HG03097 (cell line): ENCODE results near the gene CGRRF1.

Source experiments
- ATAC-seq: cut with Tn5 transposase; IDR thresholded peaks from one replicate; pipeline ENCODE4 v1.9.1; 2021; ENCODE audit not compliant: unreplicated experiment, low FRiP score

CGRRF1 gene

GRCh38 chr14:54489318-54489683, 20.4 kb upstream of the CGRRF1 start:
- no peak for ATAC-seq

DNA sequence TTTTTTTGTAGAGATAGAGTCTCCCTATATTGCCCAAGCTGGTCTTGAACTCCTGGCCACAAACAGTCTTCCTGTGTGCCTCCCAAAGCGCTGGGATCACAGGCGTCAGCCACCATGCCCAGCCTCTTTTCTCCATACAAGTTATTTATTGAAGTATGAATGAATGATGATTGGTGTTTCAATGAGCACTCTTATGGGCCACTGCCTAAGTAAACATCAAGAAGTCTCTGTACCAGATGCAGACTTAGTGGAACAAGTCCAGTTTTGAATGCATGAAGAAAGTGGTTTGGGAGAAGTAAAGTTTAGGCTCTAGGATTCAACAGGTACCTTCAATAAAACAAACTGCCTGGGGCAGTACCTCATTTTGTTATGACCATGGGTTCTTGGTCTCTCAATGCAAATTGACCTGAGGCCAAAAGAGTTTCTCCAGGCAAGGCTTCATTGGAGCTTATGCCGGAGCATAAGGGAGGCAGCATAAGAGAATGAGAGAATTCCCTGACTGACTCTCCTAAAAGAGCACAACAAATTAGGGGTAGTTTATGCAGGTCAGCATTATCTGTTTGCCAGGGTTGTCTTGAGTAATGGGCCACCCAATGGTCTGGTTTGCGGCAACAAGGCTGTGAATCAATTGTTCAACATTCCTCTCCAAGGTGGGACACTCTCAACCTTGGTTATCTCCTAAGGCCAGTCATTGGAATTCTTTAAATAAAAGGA, 19.8 kb upstream of the CGRRF1 start:
- ATAC-seq: no peak

GRCh38 chr14:54490445-54491175, 19.1 kb upstream of the CGRRF1 start:
- no peak for ATAC-seq

DNA sequence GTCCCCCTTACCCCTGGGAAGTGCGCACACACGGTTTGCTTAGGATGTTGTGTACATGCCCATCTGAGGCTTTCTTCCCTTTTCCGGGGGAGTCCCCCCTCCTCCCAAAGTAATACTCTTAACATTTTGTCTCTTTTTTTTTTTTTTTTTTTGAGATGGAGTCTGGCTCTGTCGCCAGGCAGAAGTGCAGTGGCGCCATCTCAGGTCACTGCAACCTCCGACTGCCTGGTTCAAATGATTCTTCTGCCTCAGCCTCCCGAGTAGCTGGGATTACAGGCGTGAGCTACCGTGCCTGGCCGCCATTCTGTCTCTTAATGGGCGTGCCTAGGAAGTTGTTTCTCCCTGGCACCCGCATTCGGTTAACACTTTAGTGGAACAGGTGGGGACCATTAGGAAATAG, 16.4 kb upstream of the CGRRF1 start:
- ATAC-seq: no peak

DNA sequence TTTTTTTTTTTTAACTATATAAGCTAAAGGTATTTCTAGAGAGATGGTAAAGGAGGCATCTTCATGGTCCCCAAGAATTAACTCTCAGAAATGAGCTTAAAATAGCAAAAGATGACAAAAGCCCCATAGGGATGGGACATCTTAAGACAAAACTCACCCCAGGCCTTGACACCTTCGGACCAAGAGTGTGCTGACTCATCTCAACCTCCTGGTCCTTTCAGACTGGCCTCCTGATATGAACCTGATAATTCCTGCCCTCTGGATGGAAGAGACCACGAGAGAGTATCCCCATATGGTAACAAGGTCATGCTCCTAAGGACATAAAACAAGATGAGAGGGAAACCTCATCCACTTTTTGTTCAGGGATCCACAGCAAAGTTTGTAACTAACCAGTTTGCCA, 12.5 kb upstream of the CGRRF1 start:
- no peak for ATAC-seq

DNA sequence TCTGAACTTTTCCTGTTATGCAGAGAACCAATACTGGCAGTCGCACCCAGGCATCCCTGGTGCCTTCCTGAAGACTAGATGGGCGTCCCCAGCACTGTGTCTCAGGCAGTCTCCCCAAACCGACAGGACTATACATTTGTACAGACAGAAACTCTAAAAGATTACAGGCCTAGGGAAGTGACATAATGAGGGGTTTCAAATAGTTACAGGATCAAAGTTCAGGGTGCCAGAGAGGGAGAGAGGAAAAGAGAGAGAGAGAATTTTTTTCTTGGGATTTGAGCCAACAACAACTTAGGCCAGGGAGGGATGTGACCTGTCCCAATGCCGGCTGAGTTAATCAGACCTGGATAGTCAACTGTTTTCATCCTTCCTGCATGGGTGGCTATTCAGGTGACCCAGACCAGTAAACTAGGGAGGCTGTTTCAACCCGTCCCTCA, 11.6 kb upstream of the CGRRF1 start:
- no peak for ATAC-seq

DNA sequence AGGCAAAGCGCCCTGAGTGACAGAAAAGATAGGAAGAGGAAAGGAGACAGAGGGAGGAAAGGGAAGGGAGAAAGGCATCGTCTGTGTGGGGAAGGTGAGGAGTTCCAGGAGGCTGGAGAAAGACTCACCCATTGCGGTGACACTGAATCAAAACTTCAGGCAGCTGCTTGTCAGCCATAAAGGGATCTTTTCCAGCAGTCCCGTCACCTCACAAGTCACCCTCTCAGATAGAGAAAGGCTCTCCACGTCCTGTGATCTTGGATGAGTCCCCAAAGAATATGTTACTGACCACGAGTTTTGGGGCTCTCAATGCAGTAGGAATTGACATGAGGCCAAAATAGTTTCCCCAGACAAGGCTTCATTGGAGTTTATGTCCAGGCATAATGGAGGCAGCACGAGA, 11.1 kb upstream of the CGRRF1 start:
- ATAC-seq: no peak

DNA sequence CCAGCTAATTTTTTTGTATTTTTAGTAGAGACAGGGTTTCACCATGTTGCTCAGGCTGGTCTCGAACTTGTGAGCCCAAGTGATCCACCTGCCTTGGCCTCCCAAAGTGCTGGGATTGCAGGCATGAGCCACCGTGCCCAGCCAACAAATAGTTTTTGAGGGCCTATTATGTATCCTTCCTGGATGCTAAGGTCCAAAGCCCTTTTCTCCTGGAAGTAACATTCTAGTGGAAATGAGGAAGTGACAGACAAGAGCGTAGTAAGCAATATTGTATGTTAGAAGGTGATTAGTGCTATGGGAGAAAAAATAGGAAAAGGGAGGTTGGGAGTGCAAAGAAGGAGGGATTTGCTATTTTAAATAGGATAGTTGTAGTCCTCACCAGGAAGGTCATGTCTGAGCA, 9.0 kb upstream of the CGRRF1 start:
- ATAC-seq: no peak

- no peak for ATAC-seq
Measured at GRCh38 chr14:54501480-54501879, 8.2 kb upstream of the CGRRF1 start.

- no peak for ATAC-seq
Measured at GRCh38 chr14:54502602-54503001, 7.1 kb upstream of the CGRRF1 start.

GRCh38 chr14:54503486-54503885, 6.2 kb upstream of the CGRRF1 start:
- no peak for ATAC-seq

DNA sequence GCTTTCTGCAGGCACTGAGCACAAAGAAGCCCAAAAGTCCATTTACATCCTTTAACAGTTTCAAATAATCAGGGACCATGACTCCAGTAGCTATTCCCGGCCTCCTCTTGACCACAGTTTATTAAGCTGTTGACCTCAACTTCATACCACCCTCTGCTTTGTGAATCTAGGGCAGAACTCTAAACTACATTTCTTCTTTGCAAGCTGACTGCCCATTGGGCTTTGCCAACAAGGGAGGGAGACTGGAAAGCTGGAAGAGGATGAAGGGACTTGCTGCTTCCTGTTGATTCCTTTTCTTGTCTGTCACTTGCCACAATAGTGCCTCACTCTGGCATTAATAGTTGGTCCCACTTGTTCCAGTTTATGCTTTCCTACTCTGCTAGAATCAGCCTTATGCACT, 2.7 kb downstream of the CGRRF1 start:
- ATAC-seq: no peak

DNA sequence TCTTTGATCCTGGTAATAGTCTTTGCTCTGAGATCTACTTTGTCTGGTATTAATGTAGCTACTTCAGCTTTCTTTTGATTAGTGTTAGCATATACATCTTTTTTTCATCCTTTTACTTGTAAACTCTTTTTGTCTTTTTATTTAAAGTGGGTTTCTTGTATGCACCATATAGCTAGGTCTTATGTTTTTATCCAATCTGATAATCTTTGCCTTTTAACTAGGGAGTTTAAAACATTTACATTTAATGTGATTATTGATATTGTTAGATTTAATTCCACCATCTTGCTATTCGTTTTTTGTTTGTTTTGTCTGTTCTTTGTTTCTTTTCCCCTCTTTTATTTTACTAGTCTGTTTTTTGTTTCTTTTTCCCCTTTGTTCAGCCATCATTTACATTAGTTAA, 6.0 kb downstream of the CGRRF1 start:
- no peak for ATAC-seq

GRCh38 chr14:54516709-54517108, 7.0 kb downstream of the CGRRF1 start:
- no peak for ATAC-seq

GRCh38 chr14:54524410-54524809, 14.7 kb downstream of the CGRRF1 start:
- no peak for ATAC-seq

DNA sequence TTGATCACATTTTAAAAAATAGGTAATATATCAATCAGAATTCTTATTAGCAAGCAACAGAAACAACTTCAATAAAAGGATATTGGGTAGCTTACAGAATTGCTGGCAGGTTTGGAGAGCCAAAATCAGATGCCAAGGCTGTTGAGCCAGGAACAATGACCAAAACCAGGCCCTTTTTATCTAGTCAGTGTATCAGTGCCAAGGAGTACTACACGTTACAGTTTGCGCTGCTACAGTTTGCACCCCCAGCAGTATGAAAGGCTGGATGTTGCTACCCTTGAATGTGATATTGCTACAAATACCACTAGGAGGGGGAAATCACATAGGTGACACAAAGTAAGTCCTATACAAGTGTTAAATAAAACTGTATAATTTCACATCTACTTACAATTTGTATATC, 19.3 kb downstream of the CGRRF1 start:
- ATAC-seq: no peak

- no peak for ATAC-seq
Measured at GRCh38 chr14:54529811-54530210, 20.1 kb downstream of the CGRRF1 start.

GRCh38 chr14:54532111-54533012, 22.7 kb downstream of the CGRRF1 start:
- peak; percentile 74 for ATAC-seq

GRCh38 chr14:54533100-54533499, 23.4 kb downstream of the CGRRF1 start:
- no peak for ATAC-seq

DNA sequence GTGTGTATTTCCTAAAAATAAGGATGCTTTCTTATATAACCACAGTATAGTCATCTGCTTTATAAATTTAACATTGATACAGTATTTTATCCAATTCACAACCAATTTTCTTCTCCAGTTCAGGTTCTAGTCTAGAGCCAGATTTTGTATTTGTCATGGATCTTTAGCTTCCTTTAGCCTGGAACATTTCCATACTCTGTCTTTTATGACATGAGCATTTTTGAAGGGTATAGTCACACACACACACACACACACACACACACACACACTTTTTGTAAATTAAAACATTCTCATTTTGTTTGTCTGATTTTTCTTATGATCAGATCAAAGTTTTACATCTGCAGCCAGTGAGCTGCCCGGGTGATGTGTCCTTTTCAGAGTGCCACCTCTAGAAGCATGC, 25.4 kb downstream of the CGRRF1 start:
- ATAC-seq: no peak

- no peak for ATAC-seq
Measured at GRCh38 chr14:54535646-54536045, 25.9 kb downstream of the CGRRF1 start.
